Activated CD4-positive, CD25-positive, alpha-beta regulatory T cell treated with anti-CD3 and anti-CD28 coated beads, Interleukin-2, amount 50 U/mL, for 72 hours (primary cell): ENCODE measurements around the gene SFI1.
"Not testable (repeated sequence)": the region's sequence is repeated elsewhere in the genome, so short reads cannot be mapped to it uniquely, and the experiment has no call there.

ENCODE experiments used
- DNase-seq: peaks from one replicate; pipeline ENCODE4 v3.0.0; 2021

Gene SFI1, protein sequence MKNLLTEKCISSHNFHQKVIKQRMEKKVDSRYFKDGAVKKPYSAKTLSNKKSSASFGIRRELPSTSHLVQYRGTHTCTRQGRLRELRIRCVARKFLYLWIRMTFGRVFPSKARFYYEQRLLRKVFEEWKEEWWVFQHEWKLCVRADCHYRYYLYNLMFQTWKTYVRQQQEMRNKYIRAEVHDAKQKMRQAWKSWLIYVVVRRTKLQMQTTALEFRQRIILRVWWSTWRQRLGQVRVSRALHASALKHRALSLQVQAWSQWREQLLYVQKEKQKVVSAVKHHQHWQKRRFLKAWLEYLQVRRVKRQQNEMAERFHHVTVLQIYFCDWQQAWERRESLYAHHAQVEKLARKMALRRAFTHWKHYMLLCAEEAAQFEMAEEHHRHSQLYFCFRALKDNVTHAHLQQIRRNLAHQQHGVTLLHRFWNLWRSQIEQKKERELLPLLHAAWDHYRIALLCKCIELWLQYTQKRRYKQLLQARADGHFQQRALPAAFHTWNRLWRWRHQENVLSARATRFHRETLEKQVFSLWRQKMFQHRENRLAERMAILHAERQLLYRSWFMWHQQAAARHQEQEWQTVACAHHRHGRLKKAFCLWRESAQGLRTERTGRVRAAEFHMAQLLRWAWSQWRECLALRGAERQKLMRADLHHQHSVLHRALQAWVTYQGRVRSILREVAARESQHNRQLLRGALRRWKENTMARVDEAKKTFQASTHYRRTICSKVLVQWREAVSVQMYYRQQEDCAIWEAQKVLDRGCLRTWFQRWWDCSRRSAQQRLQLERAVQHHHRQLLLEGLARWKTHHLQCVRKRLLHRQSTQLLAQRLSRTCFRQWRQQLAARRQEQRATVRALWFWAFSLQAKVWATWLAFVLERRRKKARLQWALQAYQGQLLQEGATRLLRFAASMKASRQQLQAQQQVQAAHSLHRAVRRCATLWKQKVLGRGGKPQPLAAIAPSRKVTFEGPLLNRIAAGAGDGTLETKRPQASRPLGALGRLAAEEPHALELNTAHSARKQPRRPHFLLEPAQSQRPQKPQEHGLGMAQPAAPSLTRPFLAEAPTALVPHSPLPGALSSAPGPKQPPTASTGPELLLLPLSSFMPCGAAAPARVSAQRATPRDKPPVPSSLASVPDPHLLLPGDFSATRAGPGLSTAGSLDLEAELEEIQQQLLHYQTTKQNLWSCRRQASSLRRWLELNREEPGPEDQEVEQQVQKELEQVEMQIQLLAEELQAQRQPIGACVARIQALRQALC

DNA sequence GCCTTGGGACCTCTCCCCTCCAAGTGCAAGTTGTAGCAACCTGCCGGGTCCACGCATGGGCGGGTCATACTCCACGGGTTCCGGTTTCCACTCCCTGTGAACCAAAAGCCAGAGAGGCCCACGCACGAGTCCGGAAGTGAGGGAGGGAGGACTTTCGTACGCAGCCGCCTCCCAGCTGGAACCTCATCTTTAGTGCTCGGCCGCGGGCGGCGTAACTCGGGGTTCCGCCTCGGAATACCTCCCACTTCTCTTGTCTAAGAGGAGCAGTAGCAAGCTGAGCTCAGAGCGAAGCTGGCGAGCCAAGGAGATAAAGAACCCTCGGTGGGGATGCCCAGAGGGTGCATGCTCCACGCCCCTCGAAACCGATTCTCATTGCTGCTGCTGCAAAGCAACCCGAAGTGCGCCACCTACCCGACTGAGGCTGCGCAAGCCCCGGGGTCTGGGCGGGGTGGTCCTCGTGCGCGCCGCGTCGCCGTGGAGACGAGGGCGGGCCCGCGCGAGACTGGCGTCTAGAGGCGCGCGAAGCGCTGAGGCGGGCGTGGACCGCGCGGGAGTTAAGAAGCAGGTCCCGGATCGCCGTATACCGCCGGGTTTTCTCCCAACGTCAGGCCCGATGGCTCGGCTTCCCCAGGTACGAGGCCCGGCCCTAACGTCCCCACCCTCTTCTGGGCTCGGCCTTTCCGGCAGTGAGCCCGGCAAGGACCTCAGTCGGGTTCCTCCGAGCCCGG, at the start of gene SFI1:
Gene SFI1 (plus strand): TSS at position 530 of the 728 bp plus-strand sequence. CDS start 11,749 bp downstream, outside the sequence.
- peak; percentile 93 for DNase-seq

DNA sequence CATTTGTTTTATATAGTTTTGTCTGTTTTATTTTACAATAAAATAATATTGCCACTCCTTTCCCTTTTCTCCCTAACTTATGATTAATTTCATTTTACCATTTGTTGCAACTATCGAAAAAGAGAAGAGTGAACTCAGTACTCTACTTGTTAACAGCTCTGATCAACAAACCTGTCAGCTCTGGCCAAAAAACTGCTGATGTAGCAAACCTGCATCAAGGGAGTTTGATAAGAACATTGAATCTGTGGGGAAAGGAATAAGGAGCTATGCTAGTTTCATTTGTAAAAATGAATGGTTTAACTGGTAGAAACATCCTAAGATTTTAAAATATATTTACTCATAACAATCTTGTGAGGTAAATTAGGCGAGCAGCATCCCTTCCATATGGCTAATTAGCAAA, 49.6 kb upstream of the SFI1 start:
- no peak for DNase-seq

DNA sequence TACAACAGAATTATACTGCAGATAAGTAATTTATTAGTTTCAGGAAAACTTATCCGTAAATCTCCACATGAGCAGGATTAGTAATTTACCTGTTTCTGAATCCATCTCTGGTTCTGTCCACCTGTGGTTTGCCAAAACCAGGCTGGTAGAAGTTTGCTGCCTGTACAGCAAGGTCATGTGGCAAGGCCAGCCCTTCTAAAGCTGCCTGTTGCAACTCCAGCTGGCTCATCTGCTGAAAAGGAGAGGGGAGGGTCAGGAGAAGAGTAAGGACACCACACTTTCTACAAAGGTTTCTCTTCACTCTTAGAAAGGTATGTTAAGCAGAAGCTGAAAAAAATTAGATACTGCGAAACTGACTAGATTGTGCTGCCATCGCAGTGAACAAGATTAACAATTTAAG, 49.0 kb upstream of the SFI1 start:
- no peak for DNase-seq

DNA sequence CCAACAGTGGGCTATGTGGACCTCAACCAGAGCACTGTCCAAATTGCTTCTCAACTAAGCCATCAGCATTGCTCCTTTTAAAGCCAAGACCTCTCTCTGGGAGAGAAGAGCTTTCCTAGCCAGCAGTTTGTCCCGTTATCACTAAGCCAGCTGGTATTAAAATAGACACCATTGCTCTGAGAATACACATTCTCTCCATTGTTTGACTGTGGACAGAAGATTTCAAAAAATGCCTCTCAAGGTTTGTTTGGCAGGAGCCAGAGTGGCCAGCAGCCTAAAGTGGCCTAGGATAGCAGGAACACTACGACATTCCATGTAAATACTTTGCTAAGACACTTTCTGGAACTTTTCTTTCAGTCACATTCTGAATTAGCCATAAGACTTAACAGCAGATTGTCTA, 48.0 kb upstream of the SFI1 start:
- no peak for DNase-seq

DNA sequence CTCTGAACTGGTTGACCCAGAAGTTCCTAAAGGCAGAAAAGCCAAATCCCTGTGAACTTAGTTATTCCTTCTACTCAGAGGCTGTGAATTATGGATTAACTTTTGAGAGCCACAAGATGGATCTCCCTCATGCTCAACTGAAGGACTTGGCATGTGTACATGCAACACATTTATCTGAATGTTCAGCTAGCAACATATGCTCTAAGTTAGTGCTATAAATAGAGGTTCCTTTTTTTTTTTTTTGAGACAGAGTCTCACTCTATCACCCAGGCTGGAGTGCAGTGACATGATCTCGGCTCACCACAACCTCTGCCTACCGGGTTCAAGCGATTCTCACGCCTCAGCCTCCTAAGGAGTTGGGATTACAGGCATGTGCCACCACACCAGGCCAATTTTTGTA, 46.8 kb upstream of the SFI1 start:
- no peak for DNase-seq

DNA sequence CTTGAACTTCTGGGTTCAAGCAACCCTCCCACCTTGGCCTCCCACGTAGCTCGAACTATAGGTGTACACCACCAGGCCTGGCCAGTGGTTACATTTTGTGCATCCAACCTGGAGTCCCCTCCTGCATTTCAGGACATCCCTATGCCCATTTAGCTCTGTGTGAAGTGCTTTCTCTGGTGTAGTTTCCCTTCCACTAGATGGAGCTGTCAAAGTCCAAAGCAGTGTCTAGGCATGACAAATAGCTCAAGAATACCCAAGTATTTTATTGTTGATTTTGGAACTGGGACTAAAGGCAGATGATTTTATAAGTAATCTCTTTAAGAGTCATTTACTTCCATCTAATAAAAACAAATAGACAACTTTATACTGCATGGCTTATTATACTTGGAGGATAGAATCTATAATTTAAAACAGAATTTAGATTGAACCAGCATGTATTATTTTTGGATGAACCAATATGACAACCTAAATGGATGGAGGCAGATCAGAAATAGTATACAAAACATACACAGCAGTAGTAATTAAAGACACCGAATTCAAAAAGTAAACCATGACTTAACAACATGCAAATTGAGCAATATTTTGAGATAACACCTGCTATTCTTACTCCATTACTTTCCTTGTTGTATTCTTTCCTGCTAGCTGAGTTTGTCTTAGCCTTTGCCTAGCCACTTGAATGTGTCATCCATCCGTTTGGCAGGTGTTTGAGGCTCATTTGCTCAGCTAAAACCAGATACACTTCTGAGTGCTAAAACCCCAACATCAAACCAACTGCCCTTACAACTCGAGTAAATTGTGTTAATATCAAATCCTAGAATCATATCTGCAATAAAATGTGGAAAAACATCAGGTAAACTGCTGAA, 44.4 kb upstream of the SFI1 start:
- DNase-seq = no peak

DNA sequence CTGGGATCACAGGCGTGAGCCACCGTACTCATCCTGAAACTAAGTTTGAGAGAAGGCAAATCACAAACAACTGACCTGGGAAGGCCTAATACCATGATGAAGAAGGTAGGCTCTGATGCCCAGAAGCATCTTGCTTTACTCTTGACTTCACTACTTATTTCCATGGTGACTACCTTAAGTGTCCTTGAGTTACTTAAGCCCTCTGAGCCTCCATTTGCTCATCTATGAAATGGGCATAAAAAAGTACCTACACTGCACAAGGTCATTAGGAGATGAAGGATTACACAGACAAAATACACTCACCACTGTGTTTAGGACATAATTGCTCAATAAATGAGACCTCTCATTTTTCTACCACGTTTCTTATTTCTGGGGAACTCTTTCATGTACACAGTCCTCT, 34.6 kb upstream of the SFI1 start:
- no peak for DNase-seq

DNA sequence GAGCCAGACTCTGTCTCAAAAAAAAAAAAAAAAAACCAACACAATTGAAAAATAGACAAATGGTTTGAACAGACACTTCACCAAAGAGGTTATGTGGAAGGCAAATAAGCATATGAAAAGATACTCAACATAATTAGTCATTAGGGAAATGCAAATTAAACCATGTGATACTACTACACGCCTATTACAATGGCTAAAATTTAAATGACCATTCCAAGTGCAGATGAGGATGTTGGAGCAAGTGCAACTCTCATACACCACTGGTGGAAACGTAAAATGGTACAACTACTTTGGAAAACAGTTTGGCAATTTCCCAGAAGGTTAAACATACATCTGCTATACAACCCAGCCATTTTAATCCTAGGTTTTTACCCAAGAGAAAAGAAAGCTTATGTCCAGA, 31.0 kb upstream of the SFI1 start:
- no peak for DNase-seq

DNA sequence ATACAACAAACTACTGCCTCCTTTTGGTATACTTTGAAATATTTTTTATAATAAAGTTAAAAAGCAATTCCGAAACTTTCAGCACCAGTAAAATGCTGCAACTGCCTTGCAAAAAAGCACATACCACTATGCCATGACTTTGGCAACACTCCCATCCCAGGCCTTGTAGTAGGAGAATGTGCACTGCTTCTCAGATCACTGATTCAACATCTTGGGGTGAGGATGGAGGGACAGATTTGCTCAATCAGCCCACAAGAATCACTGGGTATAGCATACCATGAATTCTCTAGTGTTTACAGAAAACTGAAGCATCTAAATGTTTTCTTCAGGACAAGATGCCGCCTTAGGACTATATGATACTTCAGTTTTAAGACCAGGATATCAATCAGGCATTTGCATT, 21.6 kb upstream of the SFI1 start:
- no peak for DNase-seq

DNA sequence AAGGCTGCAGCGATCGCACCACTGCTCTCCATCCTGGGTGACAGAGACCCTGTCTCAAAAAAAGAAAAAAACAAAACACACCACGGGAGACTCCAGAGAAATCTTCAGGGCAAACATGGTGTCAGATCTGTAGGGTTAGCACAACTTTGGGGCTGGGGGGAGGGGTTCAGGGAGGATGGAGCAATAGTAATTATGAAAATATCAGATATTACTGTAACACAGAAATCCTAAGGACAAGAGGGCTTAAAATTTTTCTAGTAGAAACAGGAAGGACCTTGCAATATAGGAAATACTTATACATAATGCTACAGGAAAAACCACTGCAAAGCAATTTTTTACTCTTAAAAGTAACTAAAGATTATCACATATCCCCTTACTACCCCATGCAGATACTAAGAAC, 20.5 kb upstream of the SFI1 start:
- DNase-seq = no peak

DNA sequence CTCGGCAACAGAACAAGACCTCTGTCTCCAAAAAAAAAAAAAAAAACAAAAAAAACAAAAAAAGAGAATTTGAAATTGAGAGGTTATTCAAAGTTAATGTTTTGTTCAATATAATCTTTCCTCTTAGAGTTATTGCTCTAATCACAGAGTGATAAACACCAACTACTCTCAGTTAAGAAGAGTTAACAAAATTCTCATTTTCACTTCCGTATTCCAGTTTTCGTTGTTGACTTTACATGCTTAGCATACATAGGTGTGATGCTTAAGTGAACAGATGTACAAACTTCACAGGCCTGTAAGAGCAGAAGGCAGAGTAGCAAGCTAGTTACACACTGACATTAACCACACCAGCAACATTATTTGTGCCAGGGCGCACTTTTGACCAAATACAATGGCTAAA, 19.0 kb upstream of the SFI1 start:
- DNase-seq = no peak

DNA sequence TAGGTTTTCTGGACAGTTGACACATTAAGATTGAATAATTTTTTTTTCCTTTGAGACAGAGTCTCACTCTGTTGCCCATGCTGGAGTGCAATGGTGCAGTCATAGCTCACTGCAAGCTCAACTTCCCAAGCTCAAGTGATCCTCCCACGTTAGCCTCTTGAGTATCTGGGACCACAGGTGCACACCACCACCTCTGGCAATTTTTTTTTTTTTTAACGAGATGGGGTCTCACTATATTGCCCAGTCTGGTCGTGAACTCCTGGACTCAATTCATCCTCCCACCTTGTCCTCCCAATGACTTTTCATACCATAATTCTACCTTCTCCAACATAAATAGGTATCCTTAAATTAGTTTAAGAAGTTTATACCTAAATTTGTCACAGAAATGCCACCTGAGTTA, 15.2 kb upstream of the SFI1 start:
- DNase-seq = no peak

DNA sequence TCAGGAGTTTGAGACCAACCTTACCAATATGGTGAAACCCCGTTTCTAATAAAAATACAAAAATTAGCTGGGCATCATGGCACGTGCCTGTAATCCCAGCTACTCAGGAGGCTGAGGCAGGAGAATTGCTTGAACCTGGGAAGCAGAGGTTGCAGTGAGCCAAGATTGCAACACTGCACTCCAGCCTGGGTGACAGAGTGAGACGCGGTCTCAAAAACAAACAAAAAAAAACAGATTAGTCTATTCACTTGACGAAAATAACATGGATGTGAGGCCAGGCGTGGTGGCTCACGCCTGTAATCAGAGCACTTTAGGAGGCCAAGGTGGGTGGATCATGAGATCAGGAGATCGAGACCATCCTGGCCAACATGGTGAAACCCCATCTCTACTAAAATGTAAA, 13.9 kb upstream of the SFI1 start:
- DNase-seq = not testable (repeated sequence)

DNA sequence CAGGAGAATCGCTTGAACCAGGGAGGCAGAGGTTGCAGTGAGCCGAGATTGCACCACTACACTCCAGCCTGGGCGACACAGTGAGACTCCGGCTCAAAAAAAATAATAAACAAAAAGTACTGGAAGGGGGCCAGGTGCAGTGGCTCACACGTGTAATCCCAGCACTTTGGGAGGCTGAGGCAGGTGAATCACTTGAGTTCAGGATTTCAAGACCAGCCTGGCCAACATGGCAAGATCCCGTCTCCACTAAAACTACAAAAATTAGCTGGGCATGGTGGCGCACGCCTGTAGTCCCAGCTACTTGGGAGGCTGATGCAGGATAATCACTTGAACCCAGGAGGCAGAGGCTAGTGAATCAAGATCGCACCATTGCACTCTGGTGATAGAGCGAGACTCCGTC, 10.0 kb upstream of the SFI1 start:
- not testable (repeated sequence) for DNase-seq

DNA sequence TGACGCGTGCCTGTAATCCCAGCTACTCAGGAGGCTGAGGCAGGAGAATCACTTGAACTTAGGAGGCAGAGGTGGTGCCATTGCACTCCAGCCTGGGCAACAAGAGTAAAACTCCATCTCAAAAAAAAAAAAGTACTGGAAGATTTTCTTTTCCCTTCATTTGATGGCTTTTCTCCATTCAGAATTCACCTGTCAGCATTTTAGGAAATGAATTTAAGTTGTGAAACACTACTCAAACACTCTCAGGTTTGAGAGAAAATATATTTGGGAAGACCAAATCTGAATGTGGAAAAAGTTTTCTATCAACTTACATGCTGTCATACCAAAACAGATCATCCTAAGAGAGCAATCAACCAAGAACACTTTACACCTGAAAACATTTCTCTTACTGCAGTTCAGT, 9.4 kb upstream of the SFI1 start:
- no peak for DNase-seq

DNA sequence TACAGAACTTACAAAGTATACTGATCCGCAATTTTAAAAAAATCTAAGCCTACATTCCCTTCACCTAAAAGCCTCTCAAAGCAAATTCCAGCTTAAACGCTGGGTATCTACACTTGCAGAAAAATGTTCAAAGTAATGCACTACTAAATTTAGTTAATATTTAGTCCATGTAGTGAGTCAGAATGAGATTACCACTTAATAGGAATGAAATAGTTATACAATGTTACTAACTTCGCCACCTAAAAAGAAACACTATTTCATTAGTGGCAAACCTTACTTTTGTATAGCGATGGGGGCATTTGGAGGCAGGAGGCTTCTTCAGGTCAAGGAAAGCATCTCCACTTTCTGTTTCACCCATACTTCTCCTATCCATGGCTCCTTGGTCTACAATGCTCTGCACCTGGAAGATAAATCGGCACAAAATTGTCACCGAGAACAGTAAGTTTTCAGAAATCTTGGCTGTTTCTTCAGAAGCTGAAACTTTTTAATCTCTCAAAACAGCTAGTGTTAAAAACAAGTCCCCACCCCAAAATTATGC, 7.9 kb upstream of the SFI1 start:
- no peak for DNase-seq

DNA sequence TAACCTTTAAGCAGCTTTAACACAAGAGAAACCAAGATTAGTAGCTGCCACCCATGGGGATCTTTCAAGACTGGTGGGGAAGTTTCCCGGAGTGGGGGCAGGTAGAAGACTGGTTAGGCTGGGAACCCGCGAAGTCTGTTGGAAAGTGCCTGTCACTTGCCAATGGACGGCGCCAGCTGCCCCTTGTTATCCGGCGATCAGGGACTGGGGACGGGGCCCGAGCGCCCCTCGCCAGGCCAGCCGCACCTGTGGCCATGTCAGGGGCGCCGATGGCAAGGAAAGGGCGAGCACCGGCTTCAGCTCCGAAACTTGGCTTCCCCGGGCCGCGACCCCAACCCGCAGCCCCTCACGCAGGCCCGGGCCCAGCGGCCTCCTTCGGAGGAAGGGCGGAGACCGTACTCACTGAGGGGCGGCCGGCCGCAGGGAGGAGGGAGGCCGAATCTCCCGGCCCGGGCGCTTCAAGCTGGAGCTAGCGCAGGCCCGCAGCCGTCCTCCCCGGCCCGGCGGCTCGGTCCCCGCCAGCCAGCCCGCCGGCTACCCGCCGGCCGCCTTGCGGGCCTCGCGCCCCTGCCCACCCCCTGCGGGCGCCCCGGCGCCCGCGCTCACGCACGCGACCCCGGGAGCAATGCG, 7.2 kb upstream of the SFI1 start:
- DNase-seq = peak; percentile 42

DNA sequence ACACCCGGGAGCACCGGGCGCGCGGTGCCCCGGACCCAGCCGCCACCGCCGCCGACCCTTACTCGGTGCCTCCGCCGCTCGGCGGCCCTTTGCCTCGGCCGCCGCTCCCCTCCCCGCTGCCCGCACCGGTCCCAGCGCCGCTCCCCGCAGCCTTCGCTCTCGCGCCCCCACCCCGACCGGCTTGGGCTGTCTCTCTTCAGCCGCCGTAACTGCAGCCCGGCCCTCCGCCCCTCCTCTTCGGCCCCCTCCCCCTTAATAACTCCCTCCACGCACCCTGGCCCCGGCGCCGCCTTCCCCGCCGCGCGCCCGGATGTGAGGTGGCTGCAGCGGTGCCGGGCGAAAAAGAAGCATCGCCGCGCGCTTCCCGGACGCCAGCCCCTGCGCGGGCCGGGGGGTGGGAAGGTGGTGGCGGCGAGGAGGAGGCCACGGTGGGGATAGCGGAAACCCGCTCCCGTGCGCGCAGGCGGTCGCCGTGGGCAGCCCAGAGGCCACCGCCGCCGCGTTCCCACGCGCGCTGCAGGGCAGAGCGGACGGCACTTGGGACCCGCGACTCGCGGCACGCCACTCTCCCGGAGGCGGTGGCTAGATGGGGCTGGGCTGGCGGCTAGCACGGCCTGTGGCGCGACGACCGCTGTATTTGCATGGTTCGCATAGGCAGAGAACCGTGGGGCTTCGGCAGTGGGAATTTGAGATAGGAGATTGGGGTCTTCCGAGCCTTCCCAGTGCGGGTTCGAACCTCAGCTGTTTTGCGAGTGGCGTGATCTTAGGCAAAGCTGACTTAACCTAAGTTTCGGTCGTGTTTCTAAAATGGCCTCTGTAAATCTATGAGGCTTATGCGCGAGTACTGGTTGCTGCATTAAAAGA, 6.5 kb upstream of the SFI1 start, which contains the start of gene EIF4ENIF1:
Gene EIF4ENIF1 (minus strand): TSS at position 211 of the 864 bp plus-strand sequence. CDS start 1,124 bp downstream, outside the sequence.
- DNase-seq = peak; percentile 84

DNA sequence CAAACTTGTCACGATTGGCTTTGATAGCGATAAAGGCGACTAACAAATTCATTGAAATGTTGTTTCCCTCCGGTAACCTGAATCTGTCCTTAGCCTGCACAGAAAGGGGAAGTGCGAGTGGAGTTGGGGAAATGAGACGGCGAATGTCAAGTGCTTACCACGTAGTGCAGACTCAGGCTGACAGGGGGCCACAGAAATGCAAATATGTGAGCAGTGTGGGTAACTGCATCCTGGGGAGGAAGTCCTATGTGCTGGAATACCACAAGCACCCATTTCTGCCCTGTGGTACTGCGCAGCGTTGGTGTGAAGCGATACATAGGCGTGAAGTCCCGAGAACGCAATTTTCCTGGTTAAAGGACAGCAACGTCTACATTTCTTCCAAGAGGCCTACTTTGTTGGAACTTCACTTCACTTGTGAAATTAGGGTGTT, 5.8 kb upstream of the SFI1 start:
- DNase-seq = peak; percentile 44
